IMR-90 (cell line): Measurements from ENCODE around the gene STOM. TPM values are rescaled to one million over a fixed set of nuclear protein-coding genes. Genes with fewer than 3 reads are reported as not detected.

Experiments
- ATAC-seq: fragments of 200-7000 bp; cut with Tn5 transposase; 2 replicates; pipeline ENCODE4 v1.9.1; 2020; ENCODE audit warnings: low read depth, mild to moderate bottlenecking, moderate library complexity
- BruUV-seq: library from RNA; stranded (reverse); fragments of 400-500 nt; replicated peaks from 2 replicates; lab custom pipeline; 2021; lab: Mats Ljungman, UMichigan
- CTCF ChIA-PET: fragments of 300-600 bp; formaldehyde crosslinking; extraction: SDS; loops from one replicate; lab custom pipeline; 2021; ENCODE audit warnings: antibody characterized with exemption; lab: Yijun Ruan, JAX
- POLR2A ChIA-PET: fragments of 300-600 bp; sonication (Branson Sonifier 250); formaldehyde crosslinking; loops from one replicate; lab custom pipeline; 2022; ENCODE audit warnings: antibody characterized with exemption; ENCODE audit not compliant: unreplicated experiment; lab: Charles Lee
- DNase-seq: peaks from one replicate; pipeline ENCODE4 v3.0.0; 2013
- H2AFZ ChIP-seq: replicated peaks from 2 replicates; pipeline ENCODE3; 2013; ENCODE audit warnings: low read length, mild to moderate bottlenecking; ENCODE audit not compliant: poor library complexity
- H2AK5ac ChIP-seq: 2 replicates; pipeline ENCODE4 v1.6.1; 2013; ENCODE audit warnings: low read depth, low read length, inconsistent platforms
- H2AK9ac ChIP-seq: replicated peaks from 2 replicates; pipeline ENCODE3; 2013; ENCODE audit warnings: mild to moderate bottlenecking, low read depth, low read length, moderate library complexity; ENCODE audit not compliant: poor library complexity
- H2BK120ac ChIP-seq: 2 replicates; pipeline ENCODE4 v1.6.1; 2013; ENCODE audit warnings: low read depth, low read length, inconsistent platforms
- H2BK15ac ChIP-seq: 3 replicates; pipeline ENCODE4 v1.6.1; 2013; ENCODE audit warnings: low read depth, low read length, inconsistent platforms
- H2BK20ac ChIP-seq: 2 replicates; pipeline ENCODE4 v1.6.1; 2013; ENCODE audit warnings: low read depth, mild to moderate bottlenecking, inconsistent platforms, low read length, moderate library complexity
- H2BK5ac ChIP-seq: 2 replicates; pipeline ENCODE4 v1.6.1; 2013; ENCODE audit warnings: mild to moderate bottlenecking, low read depth, low read length, inconsistent platforms; ENCODE audit not compliant: poor library complexity, severe bottlenecking
- H3K14ac ChIP-seq: replicated peaks from 2 replicates; pipeline ENCODE4 v1.6.1; 2013; ENCODE audit warnings: low read depth, low read length, inconsistent platforms
- H3K18ac ChIP-seq: 2 replicates; pipeline ENCODE4 v1.6.1; 2013; ENCODE audit warnings: low read depth, low read length, control low read depth
- H3K23ac ChIP-seq: 2 replicates; pipeline ENCODE4 v1.6.1; 2013; ENCODE audit warnings: low read depth, low read length, inconsistent platforms
- H3K27ac ChIP-seq: 2 replicates; pipeline ENCODE4 v1.5.1; 2013; ENCODE audit warnings: mild to moderate bottlenecking, control low read depth, low read length; ENCODE audit not compliant: insufficient read depth
- H3K27me3 ChIP-seq: 2 replicates; pipeline ENCODE4 v1.6.1; 2013; ENCODE audit warnings: low read length; ENCODE audit not compliant: control insufficient read depth, insufficient read depth
- H3K36me3 ChIP-seq: 2 replicates; pipeline ENCODE4 v1.6.1; 2013; ENCODE audit warnings: low read length, mixed read lengths; ENCODE audit not compliant: control insufficient read depth, insufficient read depth
- H3K4ac ChIP-seq: 2 replicates; pipeline ENCODE4 v1.6.1; 2013; ENCODE audit warnings: low read depth, low read length, inconsistent platforms
- H3K4me1 ChIP-seq: 2 replicates; pipeline ENCODE4 v1.6.1; 2013; ENCODE audit warnings: low read length, mixed read lengths; ENCODE audit not compliant: control insufficient read depth, insufficient read depth
- H3K4me2 ChIP-seq: 2 replicates; pipeline ENCODE4 v1.6.1; 2013; ENCODE audit warnings: low read depth, mild to moderate bottlenecking, control low read depth, low read length, moderate library complexity
- H3K4me3 ChIP-seq: 2 replicates; pipeline ENCODE4 v1.5.1; 2013; ENCODE audit warnings: low read depth, mild to moderate bottlenecking, control low read depth, low read length, moderate library complexity; ENCODE audit not compliant: insufficient read depth
- H3K56ac ChIP-seq: 2 replicates; pipeline ENCODE4 v1.6.1; 2013; ENCODE audit warnings: low read length, inconsistent platforms; ENCODE audit not compliant: insufficient read depth; ENCODE audit errors: extremely low read depth
- H3K79me1 ChIP-seq, 2 experiments: 2 replicates each; pipeline ENCODE4 v1.6.1; 2013; ENCODE audit warnings: low read length in 2 of 2, inconsistent platforms in 1 of 2, low read depth in 1 of 2
- H3K9ac ChIP-seq: 2 replicates; pipeline ENCODE4 v1.6.1; 2013; ENCODE audit warnings: low read depth, low read length, control low read depth
- H3K9me1 ChIP-seq: 2 replicates; pipeline ENCODE4 v1.6.1; 2013; ENCODE audit warnings: low read length, inconsistent platforms; ENCODE audit not compliant: insufficient read depth
- H3K9me3 ChIP-seq: 2 replicates; pipeline ENCODE4 v1.6.1; 2013; ENCODE audit warnings: low read length; ENCODE audit not compliant: control insufficient read depth, insufficient read depth
- H4K20me1 ChIP-seq: 2 replicates; pipeline ENCODE4 v1.6.1; 2013; ENCODE audit warnings: low read length, inconsistent platforms; ENCODE audit not compliant: insufficient read depth
- H4K5ac ChIP-seq: 2 replicates; pipeline ENCODE4 v1.6.1; 2013; ENCODE audit warnings: mild to moderate bottlenecking, low read depth, low read length, control low read depth
- H4K8ac ChIP-seq, 2 experiments: 2 replicates each; pipeline ENCODE4 v1.6.1; 2013; ENCODE audit warnings: low read depth in 2 of 2, low read length in 2 of 2, control low read depth in 1 of 2, inconsistent platforms in 1 of 2
- H4K91ac ChIP-seq: 2 replicates; pipeline ENCODE4 v1.6.1; 2013; ENCODE audit warnings: low read depth, low read length, inconsistent platforms; ENCODE audit not compliant: insufficient read depth
- CEBPB ChIP-seq: IDR thresholded peaks from 2 replicates; pipeline ENCODE4 v1.6.1; 2012; ENCODE audit warnings: low read depth, low read length, improper control_type of control experiment
- ELK1 ChIP-seq: fragments of 150-350 bp; IDR thresholded peaks from 2 replicates; pipeline ENCODE4 v1.6.1; 2016; ENCODE audit warnings: low read depth, mild to moderate bottlenecking, low read length, moderate library complexity, borderline replicate concordance
- MAZ ChIP-seq: IDR thresholded peaks from 2 replicates; pipeline ENCODE4 v1.6.1; 2012; ENCODE audit warnings: low read depth, mild to moderate bottlenecking, low read length, improper control_type of control experiment, moderate library complexity, borderline replicate concordance
- MXI1 ChIP-seq: IDR thresholded peaks from 2 replicates; pipeline ENCODE4 v1.6.1; 2012; ENCODE audit warnings: low read depth, mild to moderate bottlenecking, low read length, moderate library complexity, borderline replicate concordance
- POLR2A ChIP-seq: IDR thresholded peaks from 2 replicates; pipeline ENCODE4 v1.6.1; 2012; ENCODE audit warnings: mild to moderate bottlenecking, low read depth, low read length
- RAD21 ChIP-seq: IDR thresholded peaks from 2 replicates; pipeline ENCODE4 v1.6.1; 2012; ENCODE audit warnings: low read length, improper control_type of control experiment
- RCOR1 ChIP-seq: IDR thresholded peaks from 2 replicates; pipeline ENCODE4 v1.6.1; 2012; ENCODE audit warnings: mild to moderate bottlenecking, low read length, improper control_type of control experiment; ENCODE audit not compliant: insufficient replicate concordance
- USF2 ChIP-seq: fragments of 150-350 bp; IDR thresholded peaks from 2 replicates; pipeline ENCODE4 v1.6.1; 2017; ENCODE audit warnings: mild to moderate bottlenecking, antibody characterized with exemption, low read length, low read depth
- WGBS, 2 experiments: methylation state at CpG; one replicate each; pipeline versions ENCODE4 v1.1.5 to v1.1.7; 2013; ENCODE audit warnings: missing lambda C conversion rate in 2 of 2; ENCODE audit not compliant: insufficient read length in 1 of 2; ENCODE audit errors: extremely low coverage in 2 of 2; 5-methylcytosine and 5-hydroxymethylcytosine counted together
- dilution Hi-C: fragments of 300-500 bp; cut with HindIII; formaldehyde crosslinking; loops from one replicate; pipeline ENCODE4 v1.14.3; 2018; ENCODE audit warnings: low sequenced_read_pairs; ENCODE audit not compliant: unreplicated experiment
- in situ Hi-C: fragments of 300-500 bp; cut with MboI; formaldehyde crosslinking; loops from 3 replicates; pipeline ENCODE4 v1.14.3; 2019; ENCODE audit warnings: low sequenced_read_pairs, inconsistent platforms, mixed read lengths
- intact Hi-C: fragments of 100-400 bp; cut with micrococcal nuclease; formaldehyde crosslinking; loops from 2 replicates; pipeline ENCODE4 v1.10.0; 2022
- polyA plus RNA-seq, 3 experiments: library from polyadenylated mRNA; depleted of rRNA; stranded (reverse); fragments of >200 nt; gene quantifications; 2 replicates each; pipeline ENCODE4 v1.2.3, GENCODE V29; 2012; ENCODE audit warnings: low replicate concordance in 1 of 3
- total RNA-seq: library from RNA; depleted of rRNA; stranded (reverse); fragments of >200 nt; gene quantifications from 2 replicates; pipeline ENCODE4 v1.2.3, GENCODE V29; 2012

The STOM gene
- total and polyA plus RNA-seq, 2 of the 4 experiments (the other 2 are of a cell fraction) = 78.4 to 84.8 TPM

- dilution Hi-C loops (no loop called here), intact Hi-C loops (no loop called here), in situ Hi-C loops (no loop called here)
- WGBS, 2 experiments = no CpG with 5 or more reads among the region's 6 CpGs
- Histone ChIP-seq H3K27ac (no peak overlapping the region), H2BK20ac (no peak overlapping the region), H3K9me1 (no peaks in the 10 kb centered on the region; the same call in 1 of the 2 replicates), H4K91ac (no peak overlapping the region), H3K79me1 (peaks cover 0 to 7% of the 10 kb centered on the region in 2 experiments), H2BK120ac (no peak overlapping the region), H2AFZ (no peak overlapping the region), H3K4ac (no peak overlapping the region), H3K9me3 (no peaks in the 10 kb centered on the region), H3K18ac (no peak overlapping the region), H2BK15ac (no peak overlapping the region), H2AK5ac (no peak overlapping the region), H4K20me1 (no peaks in the 10 kb centered on the region; the same call in 1 of the 2 replicates), H3K14ac (no peak overlapping the region), H3K9ac (no peak overlapping the region), H3K36me3 (peaks cover 72% of the 10 kb centered on the region), H3K4me3 (no peak overlapping the region), H4K5ac (no peak overlapping the region), H3K56ac (no peak overlapping the region), H2BK5ac (no peak overlapping the region), H3K27me3 (no peaks in the 10 kb centered on the region), H3K4me2 (no peak overlapping the region), H3K23ac (no peak overlapping the region), H3K4me1 (no peaks in the 10 kb centered on the region), H4K8ac (no peak overlapping the region), H2AK9ac (no peak overlapping the region)
- no peak for DNase-seq
- no TSS peak for BruUV-seq
- ChIA-PET POLR2A (no interaction called here), CTCF (no interaction called here)
- TF ChIP-seq RCOR1 (no peak), RAD21 (no peak), POLR2A (no peak), CEBPB (no peak), ELK1 (no peak), MAZ (no peak), USF2 (no peak), MXI1 (no peak)
- ATAC-seq = no peak
These were observed 60.9 kb downstream of the STOM start for GRCh38 chr9:121309171-121309570.
